Neutrophil (primary cell): ENCODE measurements around the gene GARIN5B.
A peak's percentile ranks its signal among the peaks of the same experiment; 100 is the strongest.

Source experiments
- H3K27ac ChIP-seq: fragments of 200-600 bp; sonication (generic); 2 replicates; pipeline ENCODE4 v1.5.1; 2016; ENCODE audit warnings: mild to moderate bottlenecking, moderate library complexity
- H3K27me3 ChIP-seq: fragments of 200-600 bp; sonication (generic); 2 replicates; pipeline ENCODE4 v1.6.0; 2016; ENCODE audit warnings: mild to moderate bottlenecking
- H3K36me3 ChIP-seq: fragments of 200-600 bp; sonication (generic); 2 replicates; pipeline ENCODE4 v1.5.1; 2017
- H3K4me1 ChIP-seq, 2 experiments: fragments of 200-600 bp in 1 of 2; sonication (generic) in 1 of 2; 1 replicate in 1 of 2; 2 replicates in 1 of 2; pipeline versions ENCODE4 v1.5.1 to v1.6.1; 2013 to 2016; ENCODE audit warnings: low read depth in 1 of 2, low read length in 1 of 2, mild to moderate bottlenecking in 1 of 2, moderate library complexity in 1 of 2; ENCODE audit not compliant: control insufficient read depth in 1 of 2, insufficient read depth in 1 of 2
- H3K4me3 ChIP-seq, 2 experiments: fragments of 200-600 bp in 1 of 2; sonication (generic) in 1 of 2; 1 replicate in 1 of 2; 2 replicates in 1 of 2; pipeline ENCODE4 v1.5.1; 2013 to 2016; ENCODE audit warnings: low read depth in 1 of 2, low read length in 1 of 2, mild to moderate bottlenecking in 1 of 2, moderate library complexity in 1 of 2
- H3K9me3 ChIP-seq: fragments of 200-600 bp; sonication (generic); 2 replicates; pipeline ENCODE4 v1.5.1; 2016
- CTCF ChIP-seq: fragments of 200-600 bp; sonication (generic); IDR thresholded peaks from 2 replicates; pipeline ENCODE4 v1.5.1; 2016; ENCODE audit warnings: antibody characterized with exemption

GARIN5B gene

GRCh38 chr19:55325172-55325571 is 37.9 kb downstream of the GARIN5B start, which contains the start of gene TMEM150B:
Gene TMEM150B (minus strand): TSS chr19:55325341. CDS start chr19:55321036, 4,305 bp downstream.
- peaks cover 46 to 54% of the 10 kb centered on the region in 2 experiments for H3K4me1 ChIP-seq
- H3K27me3 ChIP-seq: no peaks in the 10 kb centered on the region
- no peaks in the 10 kb centered on the region for H3K36me3 ChIP-seq
- peak within 1 kb of the TSS; percentile 65 for H3K27ac ChIP-seq
- H3K4me3 ChIP-seq: peak within 1 kb of the TSS in 1 of 2 experiments; percentile 6
- no peak for TF ChIP-seq CTCF
- no peaks in the 10 kb centered on the region for H3K9me3 ChIP-seq

GRCh38 chr19:55324662-55325061 is 38.4 kb downstream of the GARIN5B start:
- H3K36me3 ChIP-seq: no peaks in the 10 kb centered on the region
- H3K27me3 ChIP-seq: no peaks in the 10 kb centered on the region
- peaks cover 46 to 54% of the 10 kb centered on the region in 2 experiments for H3K4me1 ChIP-seq
- TF ChIP-seq CTCF: no peak
- no peaks in the 10 kb centered on the region for H3K9me3 ChIP-seq
- no peak overlapping the region for H3K4me3 ChIP-seq
- peak overlapping the region; percentile 65 for H3K27ac ChIP-seq

- no peak overlapping the region for H3K4me3 ChIP-seq
- H3K9me3 ChIP-seq: no peaks in the 10 kb centered on the region
- TF ChIP-seq CTCF: no peak
- H3K27me3 ChIP-seq: no peaks in the 10 kb centered on the region
- H3K36me3 ChIP-seq: no peaks in the 10 kb centered on the region
- no peak overlapping the region for H3K27ac ChIP-seq
- peaks cover 46 to 51% of the 10 kb centered on the region in 2 experiments for H3K4me1 ChIP-seq
Observed at GRCh38 chr19:55322204-55322885, 40.7 kb downstream of the GARIN5B start.

- Histone ChIP-seq H3K27ac (no peak overlapping the region), H3K4me3 (no peak overlapping the region)
- TF ChIP-seq CTCF: no peak
Observed at GRCh38 chr19:55321466-55322137, 41.5 kb downstream of the GARIN5B start.

GRCh38 chr19:55320844-55321419 is 42.1 kb downstream of the GARIN5B start:
- H3K9me3 ChIP-seq: no peaks in the 10 kb centered on the region
- no peaks in the 10 kb centered on the region for H3K27me3 ChIP-seq
- TF ChIP-seq CTCF: no peak
- no peak overlapping the region for H3K27ac ChIP-seq
- H3K4me1 ChIP-seq: peaks cover 37 to 45% of the 10 kb centered on the region in 2 experiments
- no peaks in the 10 kb centered on the region for H3K36me3 ChIP-seq
- H3K4me3 ChIP-seq: no peak overlapping the region

More at GRCh38 chr19:55321466-55322137, 41.5 kb downstream of the GARIN5B start:
- no peaks in the 10 kb centered on the region for H3K9me3 ChIP-seq
- no peaks in the 10 kb centered on the region for H3K27me3 ChIP-seq
- H3K4me1 ChIP-seq: peaks cover 43 to 48% of the 10 kb centered on the region in 2 experiments
- H3K36me3 ChIP-seq: no peaks in the 10 kb centered on the region
